NOMO-1 treated with dmso at 0.1 percent for 144 hours (cell line): ENCODE measurements around the gene MISFA.
A peak's percentile ranks its signal among the peaks of the same experiment; 100 is the strongest.
"Not testable (repeated sequence)": the region's sequence is repeated elsewhere in the genome, so short reads cannot be mapped to it uniquely, and the experiment has no call there.

ENCODE experiments used
- DNase-seq: peaks from one replicate; lab custom pipeline; 2025; ENCODE audit not compliant: unreplicated experiment; lab: John Stamatoyannopoulos, UW

The MISFA gene

GRCh38 chr11:18617688-18618341 lies 18.2 kb downstream of the MISFA start:
- DNase-seq = no peak

GRCh38 chr11:18618342-18619025 lies 18.9 kb downstream of the MISFA start:
- DNase-seq = no peak

GRCh38 chr11:18623707-18624106 lies 24.1 kb downstream of the MISFA start:
- no peak for DNase-seq

GRCh38 chr11:18624161-18624560 lies 24.6 kb downstream of the MISFA start:
- no peak for DNase-seq

GRCh38 chr11:18632841-18633240 lies 33.3 kb downstream of the MISFA start:
- no peak for DNase-seq

GRCh38 chr11:18633256-18634139 lies 33.9 kb downstream of the MISFA start:
- no peak for DNase-seq

GRCh38 chr11:18634140-18635032 lies 34.8 kb downstream of the MISFA start, which contains the start of gene SPTY2D1:
Gene SPTY2D1, minus strand, starts transcription at chr11:18634342. Its CDS starts 85 bp downstream, at chr11:18634257.
- DNase-seq = peak; percentile 97

GRCh38 chr11:18641677-18642076 lies 42.1 kb downstream of the MISFA start:
- no peak for DNase-seq

- DNase-seq = not testable (repeated sequence)
Observed at GRCh38 chr11:18643034-18643433, 43.4 kb downstream of the MISFA start.

- DNase-seq = no peak
Observed at GRCh38 chr11:18650353-18650752, 50.8 kb downstream of the MISFA start.

- peak; percentile 77 for DNase-seq
Observed at GRCh38 chr11:18650859-18651557, 51.4 kb downstream of the MISFA start.
